ENCODE data around the gene TMEM181. TPM values are rescaled to one million over a fixed set of nuclear protein-coding genes. Genes with fewer than 3 reads are reported as not detected.

TMEM181 gene
- total RNA-seq, 1 donor from 2014 or later, result 57.9 TPM

Other genes starting within 250 kb of the TMEM181 start
- 75.5 and 134 TPM in 2 replicates for gene TULP4, start 247.6 kb upstream of the TMEM181 start, total RNA-seq
- 68.1 and 80.2 TPM in 2 replicates for gene DYNLT1, start 84.7 kb downstream of the TMEM181 start, total RNA-seq
- 0.70 and 0.85 TPM in 2 replicates for gene SYTL3, start 90.0 kb downstream of the TMEM181 start, total RNA-seq

All from dermis blood vessel endothelial cell (primary cell).